Fibroblast of lung (primary cell): ENCODE measurements around the gene SDK1.

ENCODE experiments used
- CTCF ChIP-seq, 2 donors: IDR thresholded peaks in 1 of 2; conservative IDR thresholded peaks in 1 of 2; 1 replicate in 1 of 2; 2 replicates in 1 of 2; pipeline ENCODE4 v1.5.1; 2011 to 2012; ENCODE audit warnings: low read length in 2 of 2, control low read depth in 1 of 2, inconsistent platforms in 1 of 2, low read depth in 1 of 2, mild to moderate bottlenecking in 1 of 2
- EZH2 ChIP-seq: IDR thresholded peaks from 2 replicates; pipeline ENCODE4 v1.5.1; 2012; ENCODE audit warnings: low read length, control low read depth, mild to moderate bottlenecking; ENCODE audit errors: missing control alignments

GRCh38 chr7:3537210-3537875, 236.3 kb downstream of the SDK1 start:
- TF ChIP-seq CTCF (conservative IDR thresholded peaks at IDR 0.05 in 1 of 2, IDR thresholded peaks at IDR 0.05 in 1 of 2; ENCODE audit: low read depth in 1 of 2, low read length in 2 of 2) (no peak), EZH2 (no peak)
